ENCODE measurements around the gene CCRL2. TPM values are rescaled to one million over a fixed set of nuclear protein-coding genes. Genes with fewer than 3 reads are reported as not detected.
"Not testable (repeated sequence)": the region's sequence is repeated elsewhere in the genome, so short reads cannot be mapped to it uniquely, and the experiment has no call there.

The CCRL2 gene
- total and polyA plus RNA-seq, 9 of the 15 experiments (the other 6 are each of a cell fraction or from before 2014, with no cell fraction given) = 3.4 to 5.7 (median 4.0) TPM

- not testable (repeated sequence) for H3K4me2 ChIP-seq (ENCODE audit: insufficient read depth, low read length); H3K9me3 ChIP-seq (replicated peaks; ENCODE audit: control insufficient read depth, insufficient read depth, low read depth, low read length); TF ChIP-seq ZNF740 (tag; IDR thresholded peaks at IDR 0.05)
- TF ChIP-seq ZNF449 (CRISPR knock-in tag; IDR thresholded peaks at IDR 0.05) (peak; percentile 81), ZNF444 (CRISPR knock-in tag; IDR thresholded peaks at IDR 0.05) (peak; percentile 70), ZNF395 (CRISPR knock-in tag; IDR thresholded peaks at IDR 0.05) (peak; percentile 79), ZBTB12 (CRISPR knock-in tag; IDR thresholded peaks at IDR 0.05) (peak; percentile 22; the same call in 1 of the 2 replicates), HIVEP1 (CRISPR knock-in tag; IDR thresholded peaks at IDR 0.05) (peak; percentile 73; the same call in 1 of the 2 replicates), PML (IDR thresholded peaks at IDR 0.05; ENCODE audit: low read length) (peak; percentile 63; the same call in 1 of the 2 replicates), ARID1B (IDR thresholded peaks at IDR 0.05) (peak; percentile 87), MITF (IDR thresholded peaks at IDR 0.05) (0 out of 2 replicates have a peak, but pooled peaks have one; percentile 17), ZNF740 (CRISPR knock-in tag; IDR thresholded peaks at IDR 0.05) (0 out of 2 replicates have a peak, but pooled peaks have one; percentile 31), ZNF57 (CRISPR knock-in tag; IDR thresholded peaks at IDR 0.05) (peak; percentile 45; the same call in 1 of the 2 replicates), RNF2 (IDR thresholded peaks at IDR 0.05) (0 out of 2 replicates have a peak, but pooled peaks have one; percentile 25), TEAD1 (CRISPR knock-in tag; IDR thresholded peaks at IDR 0.05) (peak in 1 of 2 experiments; percentile 89; a peak in 2 of 4 replicates), ZNF324 (CRISPR knock-in tag; IDR thresholded peaks at IDR 0.05) (peak; percentile 24; the same call in 1 of the 2 replicates), ZNF766 (CRISPR knock-in tag; conservative IDR thresholded peaks at IDR 0.05) (peak; percentile 76), MTA2 (IDR thresholded peaks at IDR 0.05; ENCODE audit: low read depth) (peak; percentile 74), ELF4 (CRISPR knock-in tag; IDR thresholded peaks at IDR 0.05) (peak; percentile 48; the same call in 1 of the 2 replicates)
Observed at GRCh38 chr3:46433118-46433517, 26.1 kb downstream of the CCRL2 start.

More at GRCh38 chr3:46433118-46433517, 26.1 kb downstream of the CCRL2 start:
- CTCF ChIA-PET (ENCODE audit: low intra/inter-chr PET ratio); H3K9ac ChIP-seq (ENCODE audit: insufficient read depth in 1 of 2, low read depth in 2 of 2, low read length in 2 of 2); H3K9me1 ChIP-seq (ENCODE audit: control insufficient read depth, insufficient read depth, low read length); H3K27ac ChIP-seq (ENCODE audit: extremely low read depth, low read depth, low read length); H3K4me3 ChIP-seq; BruUV-seq (replicated peaks); H3K79me2 ChIP-seq (ENCODE audit: control insufficient read depth, insufficient read depth, low read length); H2AFZ ChIP-seq (ENCODE audit: low read depth, low read length); H3K27me3 ChIP-seq (ENCODE audit: control insufficient read depth in 2 of 2, insufficient read depth in 2 of 2, low read length in 2 of 2); ATAC-seq; intact Hi-C loops (cut with micrococcal nuclease); H4K20me1 ChIP-seq (replicated peaks; ENCODE audit: control insufficient read depth, insufficient read depth, low read length); H3K36me3 ChIP-seq (ENCODE audit: control insufficient read depth, insufficient read depth, low read length); in situ Hi-C loops (cut with MboI): not testable (repeated sequence)
- H3K4me1 ChIP-seq (replicated peaks in 1 of 2; ENCODE audit: control insufficient read depth in 2 of 2, insufficient read depth in 2 of 2, low read length in 2 of 2) = peaks cover 0 to 11% of the 10 kb centered on the region in 2 experiments; a peak in 3 of 5 replicates
- 2% methylated on average over 4 of the region's 4 CpGs for WGBS (ENCODE audit: insufficient coverage, low coverage, missing lambda C conversion rate)
- FAIRE-seq = peak; percentile 61
- peak in 1 of 4 experiments; percentile 51 for DNase-seq (ENCODE audit: extremely low read depth in 1 of 4, low spot score in 3 of 4)
- POLR2A ChIA-PET = interaction anchor here (0.6 to 1.2 kb wide), 2 partner anchors 19 to 23 kb away, joined by 3 to 4 read pairs; no protein-coding TSS in a partner anchor
